Parietal lobe (tissue), 2 donors: ENCODE data around the gene OR11G2. TPM values are rescaled to one million over a fixed set of nuclear protein-coding genes. Genes with fewer than 3 reads are reported as not detected.

ENCODE experiments used
- small RNA-seq: library from RNA; depleted of rRNA; stranded (forward); fragments of <200 nt; gene quantifications from one replicate; pipeline ENCODE3, GENCODE V24; 2014; ENCODE audit warnings: low replicate concordance
- total RNA-seq: library from RNA; depleted of rRNA; stranded (reverse); fragments of >200 nt; gene quantifications from one replicate; pipeline ENCODE4 v1.2.3, GENCODE V29; 2014

Gene OR11G2, protein sequence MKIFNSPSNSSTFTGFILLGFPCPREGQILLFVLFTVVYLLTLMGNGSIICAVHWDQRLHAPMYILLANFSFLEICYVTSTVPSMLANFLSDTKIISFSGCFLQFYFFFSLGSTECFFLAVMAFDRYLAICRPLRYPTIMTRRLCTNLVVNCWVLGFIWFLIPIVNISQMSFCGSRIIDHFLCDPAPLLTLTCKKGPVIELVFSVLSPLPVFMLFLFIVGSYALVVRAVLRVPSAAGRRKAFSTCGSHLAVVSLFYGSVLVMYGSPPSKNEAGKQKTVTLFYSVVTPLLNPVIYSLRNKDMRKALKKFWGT
- not detected for total RNA-seq

GRCh38 chr14:20190596-20190995 lies at the start of gene OR11G2:
TSS of gene OR11G2 (plus strand) at chr14:20190896. CDS start at chr14:20197438, 6,542 bp downstream.

DNA sequence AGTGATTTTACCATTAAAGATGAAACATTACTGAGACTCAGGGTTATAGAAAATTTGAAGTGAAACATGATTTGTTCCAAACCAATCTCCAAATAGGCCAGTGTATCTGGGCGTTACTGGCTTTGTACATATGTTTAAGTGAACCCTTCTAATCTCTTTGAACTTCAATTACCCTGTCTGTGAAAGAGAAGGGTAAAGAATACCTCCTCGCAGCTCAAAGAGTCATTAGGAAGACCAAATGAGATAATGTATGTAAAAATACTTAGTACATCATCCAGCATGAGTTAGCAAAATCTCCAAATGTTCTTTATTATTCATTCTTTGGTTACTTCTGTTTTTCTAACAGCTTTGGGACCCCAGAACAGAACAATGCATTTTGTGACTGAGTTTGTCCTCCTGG lies 32.7 kb downstream of the OR11G2 start, which contains the start of gene OR11H6:
TSS of gene OR11H6 (plus strand) at position 301 of the 400 bp plus-strand sequence. CDS start at position 301, 0 bp downstream.

GRCh38 chr14:20228681-20229080 lies 38.0 kb downstream of the OR11G2 start, which contains the start of gene OR11H7:
TSS of gene OR11H7 (plus strand) at chr14:20228981.

Small RNAs within 50 kb of the gene (small RNA-seq; reads per million reads assigned to genes)
- gene GTF2IP22: not detected

Other genes starting within 250 kb of the OR11G2 start
- gene OR4K15, start 215.3 kb upstream of the OR11G2 start, total RNA-seq: not detected
- not detected for gene OR4Q2, start 188.7 kb upstream of the OR11G2 start, total RNA-seq
- gene OR4K14, start 171.6 kb upstream of the OR11G2 start, total RNA-seq: not detected
- not detected for gene OR4K13, start 154.9 kb upstream of the OR11G2 start, total RNA-seq
- gene OR4L1, start 130.9 kb upstream of the OR11G2 start, total RNA-seq: not detected
- not detected for gene OR4K17, start 80.2 kb upstream of the OR11G2 start, total RNA-seq
- gene OR4N5, start 52.1 kb upstream of the OR11G2 start, total RNA-seq: not detected
- gene OR11H6, start 32.8 kb downstream of the OR11G2 start, total RNA-seq: not detected
- not detected for gene OR11H7, start 38.1 kb downstream of the OR11G2 start, total RNA-seq
- not detected for gene OR11H4, start 48.4 kb downstream of the OR11G2 start, total RNA-seq
- 47.3 TPM for gene TTC5, start 115.1 kb downstream of the OR11G2 start, total RNA-seq
- gene CCNB1IP1, start 142.4 kb downstream of the OR11G2 start, total RNA-seq: 63.5 TPM
- gene PARP2, start 152.7 kb downstream of the OR11G2 start, total RNA-seq: 30.4 TPM
- gene TEP1, start 222.6 kb downstream of the OR11G2 start, total RNA-seq: 12.2 TPM
- under 0.01 TPM for gene KLHL33, start 245.3 kb downstream of the OR11G2 start, total RNA-seq